Natural killer cell (primary cell): ENCODE data around the gene RFX4. TPM values are rescaled to one million over a fixed set of nuclear protein-coding genes. Genes with fewer than 3 reads are reported as not detected.

Experiments
- ATAC-seq, 3 donors: fragments of 150-1000 bp in 2 of 3; fragments of 200-7000 bp in 1 of 3; cut with Tn5 transposase; 1 replicate in 1 of 3; 2 replicates in 2 of 3; pipeline ENCODE4 v1.10.0; 2021; ENCODE audit warnings: mild to moderate bottlenecking in 2 of 3, moderate library complexity in 2 of 3
- DNase-seq, 2 donors: peaks; one replicate each; pipeline versions ENCODE4 v3.0.0 to v3.0.0-alpha.2; 2013 to 2021; ENCODE audit warnings: mixed read lengths in 1 of 2
- H3K27ac ChIP-seq: one replicate; pipeline ENCODE4 v1.5.1; 2013; ENCODE audit warnings: mild to moderate bottlenecking, low read length
- H3K27me3 ChIP-seq: one replicate; pipeline ENCODE4 v1.6.1; 2013; ENCODE audit warnings: low read length; ENCODE audit not compliant: control insufficient read depth, insufficient read depth
- H3K36me3 ChIP-seq: one replicate; pipeline ENCODE4 v1.6.1; 2013; ENCODE audit warnings: low read length; ENCODE audit not compliant: control insufficient read depth, insufficient read depth
- H3K4me1 ChIP-seq: one replicate; pipeline ENCODE4 v1.6.1; 2013; ENCODE audit warnings: low read length; ENCODE audit not compliant: control insufficient read depth, insufficient read depth
- H3K4me3 ChIP-seq: one replicate; pipeline ENCODE4 v1.5.1; 2013; ENCODE audit warnings: low read length
- H3K9me3 ChIP-seq: one replicate; pipeline ENCODE4 v1.6.1; 2013; ENCODE audit warnings: low read length; ENCODE audit not compliant: control insufficient read depth, insufficient read depth
- H3K27ac Mint-ChIP-seq, 2 donors: one replicate each; pipeline ENCODE4 v1.8.0; 2022; ENCODE audit warnings: mild to moderate bottlenecking in 2 of 2, mixed read lengths in 2 of 2, moderate library complexity in 1 of 2
- H3K27me3 Mint-ChIP-seq, 2 donors: one replicate each; pipeline ENCODE4 v1.8.0; 2022; ENCODE audit warnings: low read depth in 2 of 2, mixed read lengths in 2 of 2
- H3K36me3 Mint-ChIP-seq: one replicate; pipeline ENCODE4 v1.8.0; 2022; ENCODE audit warnings: mixed read lengths
- H3K4me1 Mint-ChIP-seq, 2 donors: one replicate each; pipeline ENCODE4 v1.8.0; 2022; ENCODE audit warnings: mixed read lengths in 2 of 2
- H3K4me3 Mint-ChIP-seq: one replicate; pipeline ENCODE4 v1.8.0; 2022; ENCODE audit warnings: mild to moderate bottlenecking, moderate library complexity, mixed read lengths
- H3K9me3 Mint-ChIP-seq, 2 donors: one replicate each; pipeline ENCODE4 v1.8.0; 2022; ENCODE audit warnings: mixed read lengths in 2 of 2
- CTCF ChIP-seq: fragments of 200-600 bp; IDR thresholded peaks from one replicate; pipeline ENCODE4 v1.8.0; 2022; ENCODE audit warnings: antibody characterized with exemption
- WGBS: methylation state at CpG from one replicate; pipeline ENCODE4 v1.1.7; 2013; ENCODE audit warnings: missing lambda C conversion rate; ENCODE audit not compliant: insufficient coverage; 5-methylcytosine and 5-hydroxymethylcytosine counted together
- intact Hi-C: fragments of 100-400 bp; cut with micrococcal nuclease; formaldehyde crosslinking; loops from one replicate; pipeline ENCODE4 v1.14.2; 2022
- total RNA-seq, 4 donors: library from RNA; stranded (reverse); fragments of 120-200 nt in 1 of 4; gene quantifications; one replicate each; pipeline versions ENCODE4 v1.2.3 to v1.2.4, GENCODE V29; 2013 to 2022

The RFX4 gene
- total RNA-seq, 3 donors from 2014 or later (not counting 1 experiment from before 2014, with no cell fraction given) = not detected

- ATAC-seq (no peak), DNase-seq (no peak)
- H3K4me3 ChIP-seq = no peak overlapping the region
- H3K27me3 Mint-ChIP-seq = peaks cover 8 to 44% of the 10 kb centered on the region in 2 donors
- H3K9me3 Mint-ChIP-seq = no peaks in the 10 kb centered on the region
- H3K4me3 Mint-ChIP-seq = no peak overlapping the region
- 84% methylated on average over 7 of the region's 8 CpGs for WGBS
- intact Hi-C loops = no loop called here
- no peak overlapping the region for H3K27ac Mint-ChIP-seq
- no peak overlapping the region for H3K27ac ChIP-seq
- no peaks in the 10 kb centered on the region for H3K27me3 ChIP-seq
- H3K9me3 ChIP-seq = no peaks in the 10 kb centered on the region
- peaks cover 15% of the 10 kb centered on the region for H3K4me1 ChIP-seq
- no peak for TF ChIP-seq CTCF
- H3K4me1 Mint-ChIP-seq = peaks cover 17 to 19% of the 10 kb centered on the region in 2 donors
- no peaks in the 10 kb centered on the region for H3K36me3 ChIP-seq
- no peaks in the 10 kb centered on the region for H3K36me3 Mint-ChIP-seq
These were observed 160.6 kb downstream of the RFX4 start for GRCh38 chr12:106743270-106743988.

- no peaks in the 10 kb centered on the region for H3K9me3 Mint-ChIP-seq
- no peaks in the 10 kb centered on the region for H3K36me3 Mint-ChIP-seq
- 83% methylated on average over 6 of the region's 6 CpGs for WGBS
- TF ChIP-seq CTCF = no peak
- DNase-seq (no peak), ATAC-seq (no peak)
- no peaks in the 10 kb centered on the region for H3K36me3 ChIP-seq
- H3K4me3 ChIP-seq = no peak overlapping the region
- no peaks in the 10 kb centered on the region for H3K27me3 ChIP-seq
- H3K4me3 Mint-ChIP-seq = no peak overlapping the region
- intact Hi-C loops = no loop called here
- peaks cover 18% of the 10 kb centered on the region for H3K4me1 ChIP-seq
- H3K27ac ChIP-seq = no peak overlapping the region
- no peak overlapping the region for H3K27ac Mint-ChIP-seq
- peaks cover 8 to 43% of the 10 kb centered on the region in 2 donors for H3K27me3 Mint-ChIP-seq
- peaks cover 17 to 19% of the 10 kb centered on the region in 2 donors for H3K4me1 Mint-ChIP-seq
- no peaks in the 10 kb centered on the region for H3K9me3 ChIP-seq
These were observed 161.8 kb downstream of the RFX4 start for GRCh38 chr12:106744600-106744999.

GRCh38 chr12:106745181-106745745, 162.5 kb downstream of the RFX4 start:
- Histone ChIP-seq H3K27me3 (no peaks in the 10 kb centered on the region), H3K9me3 (no peaks in the 10 kb centered on the region), H3K27ac (no peak overlapping the region), H3K4me1 (peaks cover 18% of the 10 kb centered on the region), H3K4me3 (no peak overlapping the region), H3K36me3 (no peaks in the 10 kb centered on the region)
- no peaks in the 10 kb centered on the region for H3K9me3 Mint-ChIP-seq
- intact Hi-C loops = no loop called here
- H3K36me3 Mint-ChIP-seq = no peaks in the 10 kb centered on the region
- 100% methylated on average over 3 of the region's 4 CpGs for WGBS
- peaks cover 17 to 19% of the 10 kb centered on the region in 2 donors for H3K4me1 Mint-ChIP-seq
- no peak for TF ChIP-seq CTCF
- DNase-seq (no peak), ATAC-seq (no peak)
- peaks cover 8 to 36% of the 10 kb centered on the region in 2 donors for H3K27me3 Mint-ChIP-seq
- H3K4me3 Mint-ChIP-seq = no peak overlapping the region
- no peak overlapping the region for H3K27ac Mint-ChIP-seq
